Activated naive CD8-positive, alpha-beta T cell treated with anti-CD3 and anti-CD28 coated beads for 36 hours (primary cell): ENCODE results near the gene LLGL2. TPM values are rescaled to one million over a fixed set of nuclear protein-coding genes. Genes with fewer than 3 reads are reported as not detected.

Source experiments
- DNase-seq: peaks from one replicate; pipeline ENCODE4 v3.0.0; 2021
- H3K27ac Mint-ChIP-seq: one replicate; pipeline ENCODE4 v1.8.0; 2022; ENCODE audit warnings: mild to moderate bottlenecking, moderate library complexity, mixed read lengths
- H3K27me3 Mint-ChIP-seq: one replicate; pipeline ENCODE4 v1.8.0; 2022; ENCODE audit warnings: mild to moderate bottlenecking, mixed read lengths
- H3K36me3 Mint-ChIP-seq: one replicate; pipeline ENCODE4 v1.8.0; 2021; ENCODE audit warnings: mild to moderate bottlenecking, mixed read lengths
- H3K4me1 Mint-ChIP-seq: one replicate; pipeline ENCODE4 v1.8.0; 2021; ENCODE audit warnings: mixed read lengths
- H3K4me3 Mint-ChIP-seq: one replicate; pipeline ENCODE4 v1.8.0; 2022; ENCODE audit warnings: mild to moderate bottlenecking, moderate library complexity, mixed read lengths
- H3K9me3 Mint-ChIP-seq: one replicate; pipeline ENCODE4 v1.8.0; 2022; ENCODE audit warnings: mixed read lengths
- total RNA-seq, 2 experiments: library from RNA; stranded (reverse); gene quantifications; one replicate each; pipeline ENCODE4 v1.2.3, GENCODE V29; 2021

The LLGL2 gene
- total RNA-seq, 2 experiments from 2014 or later, result 4.8 to 5.0 TPM

- Mint-ChIP-seq H3K27ac (no peak overlapping the region), H3K27me3 (peaks cover 3% of the 10 kb centered on the region)
Observed at GRCh38 chr17:75509528-75510258, 15.8 kb upstream of the LLGL2 start.

GRCh38 chr17:75511270-75511609, 14.3 kb upstream of the LLGL2 start:
- H3K27me3 Mint-ChIP-seq, result peaks cover 3% of the 10 kb centered on the region
- H3K4me3 Mint-ChIP-seq, result no peak overlapping the region
- no peak for DNase-seq
- no peaks in the 10 kb centered on the region for H3K9me3 Mint-ChIP-seq
- no peak overlapping the region for H3K27ac Mint-ChIP-seq
- peaks cover 3% of the 10 kb centered on the region for H3K4me1 Mint-ChIP-seq
- no peaks in the 10 kb centered on the region for H3K36me3 Mint-ChIP-seq

More at GRCh38 chr17:75509528-75510258, 15.8 kb upstream of the LLGL2 start:
- Mint-ChIP-seq H3K36me3 (no peaks in the 10 kb centered on the region), H3K4me3 (no peak overlapping the region), H3K4me1 (peaks cover 3% of the 10 kb centered on the region), H3K9me3 (no peaks in the 10 kb centered on the region)
- DNase-seq, result no peak

- H3K27me3 Mint-ChIP-seq, result peaks cover 3% of the 10 kb centered on the region
- H3K4me1 Mint-ChIP-seq, result peaks cover 3% of the 10 kb centered on the region
- no peak for DNase-seq
- no peaks in the 10 kb centered on the region for H3K9me3 Mint-ChIP-seq
- no peak overlapping the region for H3K27ac Mint-ChIP-seq
- no peaks in the 10 kb centered on the region for H3K36me3 Mint-ChIP-seq
- no peak overlapping the region for H3K4me3 Mint-ChIP-seq
Observed at GRCh38 chr17:75511610-75512575, 13.6 kb upstream of the LLGL2 start.

GRCh38 chr17:75512926-75513640, 12.4 kb upstream of the LLGL2 start:
- Mint-ChIP-seq H3K9me3 (no peaks in the 10 kb centered on the region), H3K27me3 (peaks cover 3% of the 10 kb centered on the region), H3K36me3 (peaks cover 7% of the 10 kb centered on the region), H3K4me3 (no peak overlapping the region), H3K27ac (no peak overlapping the region), H3K4me1 (peaks cover 11% of the 10 kb centered on the region)
- no peak for DNase-seq

- Mint-ChIP-seq H3K36me3 (peaks cover 12% of the 10 kb centered on the region), H3K27ac (no peak overlapping the region), H3K9me3 (no peaks in the 10 kb centered on the region), H3K4me1 (peaks cover 16% of the 10 kb centered on the region), H3K27me3 (peaks cover 3% of the 10 kb centered on the region), H3K4me3 (no peak overlapping the region)
- DNase-seq, result no peak
Observed at GRCh38 chr17:75513641-75514000, 11.9 kb upstream of the LLGL2 start.

GRCh38 chr17:75514299-75514918, 11.1 kb upstream of the LLGL2 start:
- H3K4me3 Mint-ChIP-seq, result peak overlapping the region; percentile 58
- peaks cover 13% of the 10 kb centered on the region for H3K36me3 Mint-ChIP-seq
- H3K4me1 Mint-ChIP-seq, result peaks cover 20% of the 10 kb centered on the region
- peak; percentile 12 for DNase-seq
- H3K27me3 Mint-ChIP-seq, result peaks cover 3% of the 10 kb centered on the region
- no peak overlapping the region for H3K27ac Mint-ChIP-seq
- H3K9me3 Mint-ChIP-seq, result no peaks in the 10 kb centered on the region

GRCh38 chr17:75514919-75515495, 10.5 kb upstream of the LLGL2 start:
- peak overlapping the region; percentile 75 for H3K4me3 Mint-ChIP-seq
- no peak overlapping the region for H3K27ac Mint-ChIP-seq
- H3K36me3 Mint-ChIP-seq, result peaks cover 17% of the 10 kb centered on the region
- peaks cover 3% of the 10 kb centered on the region for H3K27me3 Mint-ChIP-seq
- DNase-seq, result peak; percentile 16
- H3K4me1 Mint-ChIP-seq, result peaks cover 23% of the 10 kb centered on the region
- no peaks in the 10 kb centered on the region for H3K9me3 Mint-ChIP-seq

- peak within 1 kb of the TSS; percentile 75 for H3K4me3 Mint-ChIP-seq
- peak; percentile 89 for DNase-seq
- H3K9me3 Mint-ChIP-seq, result no peaks in the 10 kb centered on the region
- H3K36me3 Mint-ChIP-seq, result peaks cover 17% of the 10 kb centered on the region
- no peak within 1 kb of the TSS for H3K27ac Mint-ChIP-seq
- peaks cover 23% of the 10 kb centered on the region for H3K4me1 Mint-ChIP-seq
- peaks cover 3% of the 10 kb centered on the region for H3K27me3 Mint-ChIP-seq
Observed at GRCh38 chr17:75515496-75516254, 9.8 kb upstream of the LLGL2 start, which contains the start of gene CASKIN2. TSS of gene CASKIN2 (minus strand) at chr17:75515537. CDS start at chr17:75513804, 1,733 bp downstream.

GRCh38 chr17:75516255-75516618, 9.3 kb upstream of the LLGL2 start, which contains the start of gene TSEN54:
TSS of gene TSEN54 (plus strand) at chr17:75516528. CDS start at chr17:75516561, 33 bp downstream.
- peak within 1 kb of the TSS; percentile 64 for H3K27ac Mint-ChIP-seq
- peak within 1 kb of the TSS; percentile 90 for H3K4me3 Mint-ChIP-seq
- H3K36me3 Mint-ChIP-seq, result peaks cover 17% of the 10 kb centered on the region
- H3K4me1 Mint-ChIP-seq, result peaks cover 23% of the 10 kb centered on the region
- H3K27me3 Mint-ChIP-seq, result peaks cover 3% of the 10 kb centered on the region
- no peaks in the 10 kb centered on the region for H3K9me3 Mint-ChIP-seq
- DNase-seq, result peak; percentile 98

- Mint-ChIP-seq H3K9me3 (no peaks in the 10 kb centered on the region), H3K36me3 (peaks cover 17% of the 10 kb centered on the region), H3K27me3 (peaks cover 3% of the 10 kb centered on the region), H3K27ac (peak overlapping the region; percentile 64), H3K4me3 (peak overlapping the region; percentile 90), H3K4me1 (peaks cover 23% of the 10 kb centered on the region)
- peak; percentile 63 for DNase-seq
Observed at GRCh38 chr17:75516619-75517296, 8.7 kb upstream of the LLGL2 start.

- H3K4me1 Mint-ChIP-seq, result peaks cover 23% of the 10 kb centered on the region
- peaks cover 3% of the 10 kb centered on the region for H3K27me3 Mint-ChIP-seq
- H3K9me3 Mint-ChIP-seq, result no peaks in the 10 kb centered on the region
- H3K4me3 Mint-ChIP-seq, result peak overlapping the region; percentile 90
- DNase-seq, result peak; percentile 29
- H3K36me3 Mint-ChIP-seq, result peaks cover 20% of the 10 kb centered on the region
- peak overlapping the region; percentile 78 for H3K27ac Mint-ChIP-seq
Observed at GRCh38 chr17:75517297-75517865, 8.1 kb upstream of the LLGL2 start.

- Mint-ChIP-seq H3K36me3 (peaks cover 21% of the 10 kb centered on the region), H3K4me3 (peak overlapping the region; percentile 90), H3K27ac (peak overlapping the region; percentile 78), H3K27me3 (peaks cover 3% of the 10 kb centered on the region), H3K9me3 (no peaks in the 10 kb centered on the region), H3K4me1 (peaks cover 23% of the 10 kb centered on the region)
- DNase-seq, result peak; percentile 32
Observed at GRCh38 chr17:75518201-75518600, 7.3 kb upstream of the LLGL2 start.

GRCh38 chr17:75518983-75519537, 6.4 kb upstream of the LLGL2 start:
- no peaks in the 10 kb centered on the region for H3K27me3 Mint-ChIP-seq
- peaks cover 22% of the 10 kb centered on the region for H3K36me3 Mint-ChIP-seq
- H3K4me3 Mint-ChIP-seq, result no peak overlapping the region
- H3K9me3 Mint-ChIP-seq, result no peaks in the 10 kb centered on the region
- H3K4me1 Mint-ChIP-seq, result peaks cover 21% of the 10 kb centered on the region
- no peak for DNase-seq
- H3K27ac Mint-ChIP-seq, result no peak overlapping the region
